RWPE1 (cell line): Measurements from ENCODE around the gene TRMT61A.

Experiments
- CTCF ChIA-PET: fragments of 350-600 bp; sonication (Branson Sonifier 250); formaldehyde crosslinking; extraction: SDS; loops from one replicate; lab custom pipeline; 2021; lab: Yijun Ruan, JAX
- POLR2A ChIA-PET: fragments of 400-600 bp; formaldehyde crosslinking; extraction: SDS; loops from one replicate; lab custom pipeline; 2020; ENCODE audit warnings: antibody characterized with exemption; ENCODE audit not compliant: low non-redundant PET; lab: Yijun Ruan, JAX
- DNase-seq: peaks from one replicate; pipeline ENCODE4 v3.0.0; 2012; ENCODE audit warnings: low spot score
- H3K27ac ChIP-seq: fragments of 450-650 bp; 2 replicates; pipeline ENCODE4 v1.5.1; 2017
- CTCF ChIP-seq: fragments of 450-650 bp; conservative IDR thresholded peaks from 2 replicates; pipeline ENCODE4 v1.5.1; 2017; ENCODE audit warnings: low read depth, mild to moderate bottlenecking

Gene TRMT61A

GRCh38 chr14:103512701-103513611 is 16.0 kb upstream of the TRMT61A start:
- POLR2A ChIA-PET, result interaction anchor here (0.7 to 1.0 kb wide), 3 partner anchors 9 to 36 kb away, joined by 3 to 8 read pairs (median 3); partner anchors contain the start of gene CKB
- H3K27ac ChIP-seq, result peak overlapping the region; percentile 100
- peak; percentile 49 for TF ChIP-seq CTCF
- CTCF ChIA-PET, result interaction anchor here (0.5 to 0.9 kb wide), 5 partner anchors 8 to 738 kb away, joined by 3 read pairs; no protein-coding TSS in a partner anchor
- peak; percentile 92 for DNase-seq

- peak overlapping the region; percentile 100 for H3K27ac ChIP-seq
- TF ChIP-seq CTCF, result no peak
- DNase-seq, result no peak
- POLR2A ChIA-PET, result no interaction called here
- CTCF ChIA-PET, result interaction anchor here (1.2 kb wide), 1 partner anchor 32 kb away, joined by 5 read pairs; no protein-coding TSS in a partner anchor
These were observed 14.2 kb upstream of the TRMT61A start for GRCh38 chr14:103514596-103515421.

GRCh38 chr14:103516426-103517173 is 12.4 kb upstream of the TRMT61A start:
- DNase-seq, result no peak
- CTCF ChIA-PET, result interaction anchor here (0.5 to 6.2 kb wide), 2 partner anchors 30 to 51 kb away, joined by 3 to 57 read pairs; no protein-coding TSS in a partner anchor
- POLR2A ChIA-PET, result no interaction called here
- no peak for TF ChIP-seq CTCF
- peak overlapping the region; percentile 100 for H3K27ac ChIP-seq

GRCh38 chr14:103517174-103517566 is 11.8 kb upstream of the TRMT61A start:
- ChIA-PET CTCF (interaction anchor here (0.5 to 6.2 kb wide), 2 partner anchors 29 to 52 kb away, joined by 3 to 57 read pairs; no protein-coding TSS in a partner anchor), POLR2A (no interaction called here)
- DNase-seq, result no peak
- H3K27ac ChIP-seq, result peak overlapping the region; percentile 100
- TF ChIP-seq CTCF, result no peak

- peak overlapping the region; percentile 100 for H3K27ac ChIP-seq
- CTCF ChIA-PET, result interaction anchor here (0.5 to 6.2 kb wide), 15 partner anchors 11 to 1508 kb away, joined by 3 to 57 read pairs (median 5); partner anchors contain the start of gene TRMT61A
- POLR2A ChIA-PET, result no interaction called here
- TF ChIP-seq CTCF, result no peak
- no peak for DNase-seq
These were observed 11.1 kb upstream of the TRMT61A start for GRCh38 chr14:103517721-103518421.
